HG02840 (cell line): ENCODE results near the gene UBE2QL1.

Source experiments
- ATAC-seq: cut with Tn5 transposase; IDR thresholded peaks from one replicate; pipeline ENCODE4 v1.9.1; 2021; ENCODE audit warnings: mild to moderate bottlenecking, moderate library complexity, moderate number of reproducible peaks; ENCODE audit not compliant: unreplicated experiment, low FRiP score

Gene UBE2QL1

DNA sequence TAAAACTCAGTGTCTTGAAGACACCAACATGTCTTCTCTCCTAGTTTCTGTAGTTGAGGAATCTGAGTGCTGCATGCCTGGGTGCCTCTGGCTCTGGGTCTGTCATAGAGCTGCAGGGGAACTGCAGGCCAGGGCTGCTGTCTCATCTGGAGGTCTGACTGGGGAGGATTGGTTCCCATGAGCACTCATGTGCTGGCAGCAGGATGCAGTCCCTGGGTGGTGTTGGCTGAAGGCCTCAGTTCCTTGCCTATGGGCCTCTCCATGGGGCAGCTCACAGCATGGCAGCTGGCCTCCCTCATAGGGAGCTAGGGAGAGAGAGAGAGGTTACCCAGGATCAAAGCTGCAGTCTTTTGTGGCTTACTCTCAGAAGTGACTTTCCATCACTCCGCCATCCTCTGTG lies 22.6 kb downstream of the UBE2QL1 start:
- ATAC-seq = no peak

DNA sequence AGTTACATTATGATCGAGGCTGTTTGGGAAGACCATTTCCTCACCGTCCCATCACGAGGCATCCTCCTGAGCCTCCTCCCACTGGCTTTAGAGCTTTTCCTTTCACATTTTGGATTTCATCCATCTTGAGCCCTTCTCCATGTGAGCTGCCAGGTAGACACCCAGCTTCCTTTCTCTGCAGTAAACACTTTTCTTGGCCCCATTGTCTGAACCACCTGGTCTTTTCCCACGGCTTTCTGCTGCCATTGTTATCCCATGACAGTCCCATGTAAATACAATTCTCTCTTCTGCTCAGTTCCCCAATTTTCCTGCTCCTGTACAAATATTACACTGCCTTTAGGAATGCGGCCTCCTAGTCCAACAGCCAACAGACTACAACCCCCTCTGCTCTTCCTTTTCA lies 24.1 kb downstream of the UBE2QL1 start:
- ATAC-seq = no peak

DNA sequence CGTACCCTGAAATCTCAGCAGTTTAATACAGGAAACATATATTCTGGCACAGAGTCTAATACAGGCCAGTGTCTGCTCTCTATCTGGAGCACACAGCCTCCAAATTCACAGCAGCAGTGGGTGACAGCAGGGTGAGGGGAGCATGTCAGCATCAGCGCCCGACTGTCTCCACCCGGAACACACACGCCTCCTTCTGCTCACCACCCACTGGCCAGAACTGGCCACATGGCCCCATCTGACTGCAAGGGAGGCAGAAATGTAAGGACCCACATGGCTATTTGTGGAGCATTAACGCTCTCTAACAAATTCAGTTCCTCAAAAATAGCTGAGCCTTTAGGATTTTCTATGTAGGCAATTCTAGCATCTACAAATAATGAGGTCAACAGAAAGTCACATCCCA lies 24.6 kb downstream of the UBE2QL1 start:
- no peak for ATAC-seq

DNA sequence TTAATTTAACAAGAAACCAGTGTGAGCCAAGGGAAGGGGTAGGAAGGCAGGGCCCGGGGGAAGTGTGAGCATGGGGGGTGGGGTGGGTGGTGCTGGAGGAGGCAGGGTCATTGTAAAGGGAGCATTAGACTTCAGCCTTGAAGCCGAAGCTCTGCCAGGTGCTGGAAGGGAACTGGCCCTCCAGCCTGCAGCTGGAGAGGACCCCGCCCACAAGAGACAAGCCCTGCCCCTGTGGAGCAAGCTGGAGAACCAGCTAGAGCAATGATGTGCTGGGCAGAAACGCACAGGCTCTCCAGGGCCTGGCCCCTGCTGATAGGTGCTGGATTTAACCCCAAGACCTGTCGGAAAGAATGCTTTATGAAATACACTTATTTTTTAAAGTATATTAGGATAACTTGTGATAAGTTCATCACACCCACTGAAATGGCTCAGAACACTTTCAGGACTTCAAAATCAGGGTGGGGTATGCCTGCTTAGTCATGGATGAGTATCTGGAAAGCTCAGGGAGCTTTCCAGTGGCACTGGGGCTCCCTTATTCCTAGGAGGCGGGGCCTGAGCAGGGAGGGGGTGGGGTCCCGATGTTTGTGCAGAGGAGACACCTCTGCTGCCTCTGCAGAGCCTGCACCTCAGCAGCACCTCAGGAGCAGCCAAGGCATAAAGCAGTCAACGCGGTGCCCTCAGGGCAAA lies 27.1 kb downstream of the UBE2QL1 start:
- ATAC-seq = no peak

DNA sequence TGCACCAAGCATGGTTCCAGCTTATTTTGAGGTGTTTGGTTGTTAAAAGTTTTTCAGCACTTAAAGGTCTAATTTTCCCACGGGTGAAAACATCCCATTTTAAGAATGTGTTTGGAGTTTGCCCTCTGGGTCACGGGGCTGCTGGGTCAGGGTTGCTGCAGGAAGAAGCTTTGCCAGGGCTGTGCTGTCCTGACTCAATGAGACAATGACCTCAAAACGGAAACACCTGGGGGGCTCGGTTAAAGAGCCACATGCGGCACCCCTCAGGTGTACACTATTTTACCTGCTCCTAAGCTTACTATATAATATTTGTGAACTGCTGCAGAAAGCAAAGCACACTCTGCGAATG lies 27.6 kb downstream of the UBE2QL1 start:
- no peak for ATAC-seq

- ATAC-seq = no peak
These were observed 30.1 kb downstream of the UBE2QL1 start for GRCh38 chr5:6478793-6479192.

DNA sequence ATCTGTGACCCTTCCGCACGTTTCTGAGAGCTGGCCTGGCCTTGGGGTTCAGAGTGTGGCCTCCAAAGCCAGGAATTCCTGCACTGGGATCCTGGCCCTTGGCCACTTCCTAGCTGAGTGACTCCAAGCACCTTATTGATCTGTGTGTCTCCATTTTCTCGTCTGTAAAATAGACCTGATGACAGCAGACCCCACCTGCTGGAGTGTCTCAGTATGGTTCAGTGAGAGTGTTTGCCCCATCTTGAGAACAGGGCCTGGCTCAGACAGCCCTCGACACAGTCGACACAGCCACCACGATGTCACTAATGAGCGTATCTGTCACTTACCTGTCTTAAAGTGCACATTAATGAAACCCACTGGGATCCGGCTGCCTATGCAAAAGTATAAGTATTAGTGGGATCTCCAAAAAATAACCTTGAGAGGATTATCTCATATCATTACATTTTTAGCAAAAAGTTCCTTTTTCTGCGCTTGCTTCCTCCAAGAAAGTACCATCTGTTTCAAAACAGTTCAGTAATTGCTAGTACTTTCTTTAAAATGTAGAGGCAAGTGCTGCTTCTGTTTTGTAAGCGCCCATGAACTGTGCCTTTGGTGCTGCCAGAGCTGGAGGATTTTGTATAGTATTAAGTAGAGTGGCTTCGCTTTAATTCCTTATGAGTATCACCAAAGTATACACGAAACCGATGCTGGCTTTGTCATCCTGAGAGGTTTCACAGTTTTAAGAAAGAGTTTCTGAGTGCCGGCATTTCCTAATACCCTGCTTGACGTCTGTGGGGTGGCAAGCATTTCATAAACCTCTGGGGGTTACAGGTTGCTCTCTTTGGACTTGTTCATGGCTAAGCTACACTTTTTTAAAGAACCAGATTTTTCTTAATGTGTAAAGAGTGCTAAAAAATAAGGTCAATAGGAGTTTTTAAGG lies 31.7 kb downstream of the UBE2QL1 start:
- no peak for ATAC-seq

DNA sequence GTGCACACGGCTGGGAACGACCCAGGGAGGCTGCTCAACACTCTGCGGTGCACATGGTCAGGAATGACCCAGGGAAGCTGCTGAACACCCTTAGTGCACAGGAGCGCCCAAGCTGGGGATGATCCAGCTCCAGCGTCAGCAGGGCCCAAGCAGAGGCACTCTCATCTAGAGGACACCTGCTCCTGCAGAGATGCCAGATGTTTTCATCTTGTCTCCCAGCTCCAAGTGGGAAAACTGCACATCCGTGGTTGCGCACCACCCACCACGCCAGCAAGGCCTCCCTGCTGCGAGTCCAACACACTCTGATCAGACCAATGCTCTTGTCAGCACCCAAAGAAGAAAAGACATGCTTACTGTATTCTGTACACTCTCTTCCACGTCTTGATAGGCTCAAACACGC lies 34.1 kb downstream of the UBE2QL1 start:
- no peak for ATAC-seq

DNA sequence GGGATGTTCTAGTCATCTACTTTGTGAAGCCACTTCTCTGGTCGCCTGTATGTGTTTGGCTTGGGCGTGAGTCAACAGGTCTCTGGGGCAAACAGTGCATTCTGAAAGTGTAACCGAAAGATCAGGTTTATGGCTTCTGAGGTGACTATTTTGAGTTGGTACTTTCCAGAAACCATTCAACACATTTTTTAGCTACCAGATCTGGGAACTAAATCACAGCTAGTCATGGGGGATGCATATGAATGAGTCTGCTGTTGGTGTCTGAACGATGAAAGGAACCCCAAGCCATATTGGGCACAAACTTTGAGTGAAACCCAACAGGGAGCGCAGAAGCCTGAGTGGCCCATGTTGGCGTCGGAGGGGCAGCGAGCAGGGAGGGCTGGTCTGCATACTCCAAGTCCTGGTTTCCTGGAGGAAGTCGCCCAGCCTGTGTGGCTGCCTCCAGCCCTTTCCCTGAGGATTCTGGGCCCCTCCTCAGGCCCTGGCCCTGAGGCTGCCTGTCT lies 35.3 kb downstream of the UBE2QL1 start:
- peak; percentile 87 for ATAC-seq

DNA sequence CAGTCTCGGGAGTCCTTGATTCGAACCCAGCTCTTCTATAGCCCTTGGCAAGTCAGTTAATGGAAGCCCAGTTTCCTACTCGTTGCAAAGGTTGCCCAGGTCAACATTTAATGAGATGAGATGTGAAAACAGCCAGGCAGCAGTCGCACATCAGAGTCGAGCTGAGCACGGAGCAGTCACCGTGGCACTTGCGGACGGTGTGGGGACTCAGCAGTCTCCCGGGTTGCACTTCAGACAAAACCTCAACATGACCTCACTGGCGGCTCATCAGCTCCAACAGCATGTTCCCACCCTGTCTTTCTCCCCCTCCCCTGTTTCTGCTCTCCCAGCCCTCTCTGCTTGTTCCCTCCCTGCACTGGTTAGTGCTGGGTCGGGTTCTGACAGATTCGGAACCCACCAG lies 35.8 kb downstream of the UBE2QL1 start:
- ATAC-seq = no peak

GRCh38 chr5:6484899-6485298 lies 36.2 kb downstream of the UBE2QL1 start:
- ATAC-seq = no peak

DNA sequence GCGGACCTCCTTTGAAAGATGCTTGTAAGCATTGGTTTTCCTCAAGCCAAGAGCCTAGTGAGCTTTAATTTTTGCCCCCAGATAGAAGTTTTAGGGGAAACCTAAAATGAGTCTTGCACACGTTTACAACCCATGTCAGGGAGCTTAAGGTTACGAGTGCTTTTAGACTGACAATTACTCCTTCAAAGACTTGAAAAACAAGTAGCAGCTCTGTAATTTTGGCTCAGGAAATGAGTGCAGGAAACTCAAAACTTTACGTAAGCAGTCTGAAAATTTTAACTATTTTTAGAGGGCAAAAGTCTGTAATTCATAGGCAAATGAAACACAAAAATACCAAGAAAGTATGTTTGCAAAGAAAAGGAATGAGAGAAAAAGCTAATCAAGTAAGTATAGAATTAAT lies 36.8 kb downstream of the UBE2QL1 start:
- ATAC-seq = no peak

DNA sequence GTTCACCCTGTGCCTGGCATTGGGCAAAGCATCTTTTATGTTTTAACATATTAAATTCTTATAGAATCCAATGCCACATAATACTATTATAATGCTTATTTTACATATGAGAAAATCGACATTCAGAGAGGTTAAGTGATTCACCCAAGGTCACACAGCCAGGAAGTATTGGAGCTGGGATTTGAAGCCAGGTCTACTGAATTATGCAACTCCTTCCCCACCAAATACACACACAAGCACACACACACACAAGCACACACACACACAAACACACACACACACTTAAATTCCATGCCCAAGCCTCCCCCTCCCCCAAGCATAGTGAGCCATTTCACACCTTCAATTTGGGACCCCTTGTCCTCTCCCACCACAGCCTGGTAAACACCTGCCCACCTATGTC lies 37.4 kb downstream of the UBE2QL1 start:
- ATAC-seq = no peak

DNA sequence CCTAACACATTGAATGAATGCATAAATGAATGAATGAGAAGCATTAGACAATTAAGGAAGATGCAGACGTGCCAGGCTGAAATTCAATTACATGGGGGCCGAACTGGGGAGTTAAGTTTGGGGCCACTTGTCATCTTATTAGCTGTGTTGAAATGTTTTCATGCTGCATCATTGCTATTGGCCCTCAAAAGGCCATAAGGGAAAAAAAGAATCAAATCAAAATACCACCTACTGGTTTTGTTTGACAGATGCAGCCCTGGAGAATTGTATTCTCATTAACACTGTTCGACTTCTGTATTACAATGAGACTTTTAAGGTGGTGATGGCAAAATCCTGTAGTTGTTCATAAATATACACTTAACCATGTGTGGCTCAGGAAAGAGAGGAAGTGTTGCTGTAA lies 38.4 kb downstream of the UBE2QL1 start:
- ATAC-seq = no peak

- no peak for ATAC-seq
These were observed 39.4 kb downstream of the UBE2QL1 start for GRCh38 chr5:6488021-6488420.

DNA sequence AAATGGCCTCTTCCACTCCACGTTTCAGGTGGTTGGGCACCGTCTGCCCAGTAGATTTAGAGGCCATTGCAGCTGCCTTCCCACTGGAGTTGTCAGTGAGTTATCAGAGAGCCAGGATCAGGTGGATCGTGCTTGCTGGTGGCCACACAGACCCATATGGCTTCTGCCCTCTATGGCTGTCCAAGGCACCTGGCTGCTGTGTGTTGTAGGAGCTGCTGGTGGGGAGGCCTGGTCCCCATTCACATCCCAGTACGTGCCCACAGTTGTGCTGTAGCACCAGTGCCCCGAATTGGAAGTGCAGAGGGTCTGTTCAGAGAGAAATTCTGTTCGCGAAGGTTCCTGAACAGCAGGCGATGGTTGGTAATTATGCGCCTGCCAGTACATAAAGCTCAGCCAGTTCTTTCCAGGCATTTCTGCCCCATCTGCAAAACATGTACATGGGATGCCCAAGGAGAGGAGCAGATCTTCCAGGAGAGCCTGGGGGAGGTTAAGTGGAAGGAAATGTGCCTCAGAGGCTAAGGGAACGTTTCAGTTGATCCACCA lies 41.1 kb downstream of the UBE2QL1 start:
- ATAC-seq = no peak

GRCh38 chr5:6490246-6490645 lies 41.6 kb downstream of the UBE2QL1 start:
- ATAC-seq = no peak

DNA sequence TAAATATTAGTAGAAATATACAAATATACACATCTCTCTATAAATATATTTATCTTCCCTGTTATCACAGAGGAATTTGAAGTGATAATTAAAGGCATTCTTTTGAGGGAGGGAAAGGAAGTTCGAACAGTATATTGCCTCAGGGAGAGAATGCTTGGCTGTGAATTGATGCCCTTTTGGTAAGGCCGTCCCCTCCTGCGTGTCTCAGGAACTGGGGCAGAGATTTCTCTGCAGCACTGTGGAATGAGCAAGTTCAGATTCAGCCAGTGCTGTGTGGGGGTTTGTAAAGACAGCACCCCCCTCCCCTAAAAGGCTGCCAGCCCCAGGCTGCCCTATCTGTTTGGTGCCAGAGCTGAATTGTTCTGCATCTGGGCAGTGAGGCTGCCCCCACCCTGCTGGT lies 42.0 kb downstream of the UBE2QL1 start:
- ATAC-seq = no peak

- ATAC-seq = no peak
These were observed 42.7 kb downstream of the UBE2QL1 start for GRCh38 chr5:6491196-6491918.

- ATAC-seq = no peak
These were observed 43.2 kb downstream of the UBE2QL1 start for GRCh38 chr5:6491919-6492290.

DNA sequence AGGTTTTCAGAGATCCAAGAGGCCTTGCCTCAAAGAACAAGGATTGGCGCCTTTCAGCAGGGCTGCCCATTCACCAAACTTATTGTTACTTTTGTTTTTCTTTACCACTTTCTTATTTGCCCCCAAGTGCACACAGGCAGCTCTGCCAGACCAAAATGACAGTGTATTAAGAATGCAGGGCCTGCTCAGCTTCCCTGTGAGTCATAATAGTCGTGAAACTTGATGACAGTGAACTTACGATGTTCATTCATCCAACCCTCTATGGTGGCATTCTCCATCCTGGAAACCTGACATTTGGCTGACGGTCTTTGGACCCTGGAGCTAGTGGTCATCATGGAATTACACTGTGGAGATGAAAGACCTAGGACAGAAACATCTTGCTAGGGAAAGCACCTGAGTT lies 44.3 kb downstream of the UBE2QL1 start:
- no peak for ATAC-seq
